HepG2 (cell line): ENCODE measurements around the gene ZIC2. TPM values are rescaled to one million over a fixed set of nuclear protein-coding genes. Genes with fewer than 3 reads are reported as not detected.

Experiments used
- CBX2 ChIP-seq, 2 experiments: fragments of 200-600 bp in 1 of 2; sonication (generic); formaldehyde crosslinking in 1 of 2; IDR thresholded peaks; 2 replicates each; pipeline versions ENCODE4 v1.7.0 to v1.8.1; 2018 to 2022; ENCODE audit warnings: low read depth in 2 of 2, low read length in 1 of 2, mild to moderate bottlenecking in 1 of 2, missing genetic modification reagents in 1 of 2
- CEBPG ChIP-seq: IDR thresholded peaks from 2 replicates; pipeline ENCODE4 v1.6.1; 2016
- ERF ChIP-seq: IDR thresholded peaks from 2 replicates; pipeline ENCODE4 v1.6.1; 2018; ENCODE audit warnings: missing biosample characterization, missing genetic modification reagents
- HHEX ChIP-seq: IDR thresholded peaks from 2 replicates; pipeline ENCODE4 v1.6.1; 2016; ENCODE audit warnings: control low read depth
- MED1 ChIP-seq: sonication (generic); formaldehyde crosslinking; IDR thresholded peaks from 2 replicates; pipeline ENCODE4 v1.4.0; 2020; ENCODE audit warnings: missing genetic modification reagents
- MEIS2 ChIP-seq: sonication (generic); formaldehyde crosslinking; IDR thresholded peaks from 2 replicates; pipeline ENCODE4 v1.9.0; 2021; ENCODE audit warnings: mild to moderate bottlenecking, missing genetic modification reagents
- SALL1 ChIP-seq: sonication (generic); formaldehyde crosslinking; IDR thresholded peaks from 2 replicates; pipeline ENCODE4 v1.8.0; 2022; ENCODE audit warnings: mild to moderate bottlenecking, missing genetic modification reagents
- TBP ChIP-seq: sonication (generic); formaldehyde crosslinking; IDR thresholded peaks from 2 replicates; pipeline ENCODE4 v1.5.0; 2020; ENCODE audit warnings: missing genetic modification reagents
- ZFX ChIP-seq: sonication (generic); formaldehyde crosslinking; IDR thresholded peaks from 2 replicates; pipeline ENCODE4 v1.4.0; 2020; ENCODE audit warnings: mild to moderate bottlenecking, low read depth, missing genetic modification reagents, moderate library complexity
- ZNF430 ChIP-seq: sonication (generic); formaldehyde crosslinking; IDR thresholded peaks from 2 replicates; pipeline ENCODE4 v1.9.0; 2021; ENCODE audit warnings: mild to moderate bottlenecking, missing genetic modification reagents
- polyA plus RNA-seq, 8 experiments: library from polyadenylated mRNA; depleted of rRNA in 3 of 8; stranded (reverse) in 7 of 8; unstranded in 1 of 8; fragments of >200 nt; fragmentation: Illumina TruSeq in 4 of 8; extraction: Trizol in 4 of 8; gene quantifications; 2 replicates each; pipeline versions ENCODE4 v1.2.1 to v1.2.3, GENCODE V29; 2011 to 2016; ENCODE audit warnings: low read depth in 4 of 8, missing spikeins in 1 of 8, mixed read lengths in 1 of 8; ENCODE audit not compliant: insufficient read depth in 1 of 8
- total RNA-seq, 5 experiments: library from RNA; depleted of rRNA; stranded (reverse); fragments of >200 nt; fragmentation: Illumina TruSeq; extraction: Trizol; gene quantifications; 2 replicates each; pipeline ENCODE4 v1.2.3, GENCODE V29; 2016; ENCODE audit warnings: low read depth in 1 of 5
- TF ChIP-seq, protein P1 (sequence below), 2 experiments: sonication (generic) in 1 of 2; formaldehyde crosslinking in 1 of 2; IDR thresholded peaks; 2 replicates each; pipeline versions ENCODE4 v1.4.0 to v1.6.1; 2018 to 2020; ENCODE audit warnings: missing genetic modification reagents in 2 of 2, borderline replicate concordance in 1 of 2, low read depth in 1 of 2, mild to moderate bottlenecking in 1 of 2, missing biosample characterization in 1 of 2
- TF ChIP-seq, protein P2 (sequence below): sonication (generic); formaldehyde crosslinking; IDR thresholded peaks from 2 replicates; pipeline ENCODE4 v1.4.0; 2020; ENCODE audit warnings: missing genetic modification reagents
- TF ChIP-seq, protein P3 (sequence below): IDR thresholded peaks from 2 replicates; pipeline ENCODE4 v1.4.0; 2020; ENCODE audit warnings: mild to moderate bottlenecking, missing genetic modification reagents
- TF ChIP-seq, protein P4 (sequence below): sonication (generic); formaldehyde crosslinking; IDR thresholded peaks from 2 replicates; pipeline ENCODE4 v1.8.0; 2022; ENCODE audit warnings: missing genetic modification reagents, mild to moderate bottlenecking, moderate library complexity, borderline replicate concordance
- TF ChIP-seq, protein P5 (sequence below): sonication (generic); formaldehyde crosslinking; IDR thresholded peaks from 2 replicates; pipeline ENCODE4 v1.8.0; 2022; ENCODE audit warnings: missing genetic modification reagents, mild to moderate bottlenecking, inconsistent platforms, borderline replicate concordance

Gene ZIC2
- total and polyA plus RNA-seq, 2 of the 13 experiments (the other 11 are each of a cell fraction or from before 2014, with no cell fraction given) = 0.13 TPM; not detected in 1

DNA sequence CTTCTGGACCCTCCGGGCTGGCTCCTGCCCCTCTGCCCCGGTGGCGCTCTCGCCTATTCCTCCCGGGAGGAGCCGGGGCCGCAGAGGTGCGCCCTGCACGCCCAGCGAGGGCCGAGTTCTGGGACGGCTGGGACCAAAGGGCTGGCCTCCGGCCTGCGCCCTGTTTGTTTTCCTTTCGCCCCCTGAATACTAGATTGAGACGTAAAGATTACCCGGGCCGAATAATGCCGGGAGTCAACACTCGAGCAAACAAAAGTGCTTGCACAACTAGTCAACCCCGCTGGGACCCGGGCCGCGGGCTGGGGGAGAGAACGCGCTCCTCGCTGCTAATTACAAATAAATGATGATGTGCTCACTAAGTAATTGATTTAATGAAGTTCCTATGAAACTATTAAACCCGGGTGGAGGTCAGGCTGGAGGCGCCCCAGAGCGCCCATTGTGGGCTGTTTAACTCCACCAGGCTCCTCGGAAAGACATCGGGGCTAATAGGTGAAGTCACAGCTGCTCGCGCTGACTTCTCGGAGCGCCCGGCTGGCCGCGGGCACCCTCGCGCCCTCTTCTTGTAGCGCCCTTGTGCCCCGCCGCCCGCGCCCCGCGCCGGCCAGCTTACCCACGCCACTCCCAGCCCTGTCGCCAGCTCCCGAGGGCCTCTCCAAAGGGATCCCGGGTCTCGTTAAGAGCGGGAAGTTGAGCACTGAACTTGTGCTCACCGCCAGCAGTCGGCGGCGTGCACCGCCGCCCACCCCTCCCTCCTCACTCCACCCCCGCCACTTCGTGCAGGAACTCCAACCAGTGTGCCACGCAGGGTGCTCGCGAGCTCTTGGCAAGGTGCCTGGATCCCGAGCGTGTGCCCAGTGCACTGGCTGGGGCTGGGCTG is 24.9 kb upstream of the ZIC2 start (continued):
- 0 out of 2 replicates have a peak, but pooled peaks have one; percentile 39 for TF ChIP-seq ERF (CRISPR knock-in tag)
- peak; percentile 68 for TF ChIP-seq SALL1 (CRISPR knock-in tag)
- TF ChIP-seq ZFX (CRISPR knock-in tag) = peak; percentile 60
- TF ChIP-seq, protein P1, sequence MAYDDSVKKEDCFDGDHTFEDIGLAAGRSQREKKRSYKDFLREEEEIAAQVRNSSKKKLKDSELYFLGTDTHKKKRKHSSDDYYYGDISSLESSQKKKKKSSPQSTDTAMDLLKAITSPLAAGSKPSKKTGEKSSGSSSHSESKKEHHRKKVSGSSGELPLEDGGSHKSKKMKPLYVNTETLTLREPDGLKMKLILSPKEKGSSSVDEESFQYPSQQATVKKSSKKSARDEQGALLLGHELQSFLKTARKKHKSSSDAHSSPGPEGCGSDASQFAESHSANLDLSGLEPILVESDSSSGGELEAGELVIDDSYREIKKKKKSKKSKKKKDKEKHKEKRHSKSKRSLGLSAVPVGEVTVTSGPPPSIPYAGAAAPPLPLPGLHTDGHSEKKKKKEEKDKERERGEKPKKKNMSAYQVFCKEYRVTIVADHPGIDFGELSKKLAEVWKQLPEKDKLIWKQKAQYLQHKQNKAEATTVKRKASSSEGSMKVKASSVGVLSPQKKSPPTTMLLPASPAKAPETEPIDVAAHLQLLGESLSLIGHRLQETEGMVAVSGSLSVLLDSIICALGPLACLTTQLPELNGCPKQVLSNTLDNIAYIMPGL (CRISPR knock-in tag; IDR thresholded peaks at IDR 0.05; ENCODE audit: borderline replicate concordance in 1 of 2, low read depth in 1 of 2) = 0 out of 4 replicates have a peak, but pooled peaks of 1 of the 2 experiments have one; percentile 39
- peak; percentile 54; the same call in 1 of the 2 replicates for TF ChIP-seq MED1
- TF ChIP-seq MEIS2 = peak; percentile 62; the same call in 1 of the 2 replicates
- TF ChIP-seq, protein P2, sequence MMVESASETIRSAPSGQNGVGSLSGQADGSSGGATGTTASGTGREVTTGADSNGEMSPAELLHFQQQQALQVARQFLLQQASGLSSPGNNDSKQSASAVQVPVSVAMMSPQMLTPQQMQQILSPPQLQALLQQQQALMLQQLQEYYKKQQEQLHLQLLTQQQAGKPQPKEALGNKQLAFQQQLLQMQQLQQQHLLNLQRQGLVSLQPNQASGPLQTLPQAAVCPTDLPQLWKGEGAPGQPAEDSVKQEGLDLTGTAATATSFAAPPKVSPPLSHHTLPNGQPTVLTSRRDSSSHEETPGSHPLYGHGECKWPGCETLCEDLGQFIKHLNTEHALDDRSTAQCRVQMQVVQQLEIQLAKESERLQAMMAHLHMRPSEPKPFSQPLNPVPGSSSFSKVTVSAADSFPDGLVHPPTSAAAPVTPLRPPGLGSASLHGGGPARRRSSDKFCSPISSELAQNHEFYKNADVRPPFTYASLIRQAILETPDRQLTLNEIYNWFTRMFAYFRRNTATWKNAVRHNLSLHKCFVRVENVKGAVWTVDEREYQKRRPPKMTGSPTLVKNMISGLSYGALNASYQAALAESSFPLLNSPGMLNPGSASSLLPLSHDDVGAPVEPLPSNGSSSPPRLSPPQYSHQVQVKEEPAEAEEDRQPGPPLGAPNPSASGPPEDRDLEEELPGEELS (CRISPR knock-in tag) = peak; percentile 95
- TF ChIP-seq ZNF430 (CRISPR knock-in tag) = no peak
- no peak for TF ChIP-seq CBX2 (IDR thresholded peaks at IDR 0.05; ENCODE audit: low read depth, low read length)
- TF ChIP-seq CBX2 (CRISPR knock-in tag; IDR thresholded peaks at IDR 0.05; ENCODE audit: low read depth) = 0 out of 2 replicates have a peak, but pooled peaks have one; percentile 27
- TF ChIP-seq TBP (CRISPR knock-in tag) = no peak
- peak; percentile 96 for TF ChIP-seq HHEX (CRISPR knock-in tag)
- TF ChIP-seq, protein P3, sequence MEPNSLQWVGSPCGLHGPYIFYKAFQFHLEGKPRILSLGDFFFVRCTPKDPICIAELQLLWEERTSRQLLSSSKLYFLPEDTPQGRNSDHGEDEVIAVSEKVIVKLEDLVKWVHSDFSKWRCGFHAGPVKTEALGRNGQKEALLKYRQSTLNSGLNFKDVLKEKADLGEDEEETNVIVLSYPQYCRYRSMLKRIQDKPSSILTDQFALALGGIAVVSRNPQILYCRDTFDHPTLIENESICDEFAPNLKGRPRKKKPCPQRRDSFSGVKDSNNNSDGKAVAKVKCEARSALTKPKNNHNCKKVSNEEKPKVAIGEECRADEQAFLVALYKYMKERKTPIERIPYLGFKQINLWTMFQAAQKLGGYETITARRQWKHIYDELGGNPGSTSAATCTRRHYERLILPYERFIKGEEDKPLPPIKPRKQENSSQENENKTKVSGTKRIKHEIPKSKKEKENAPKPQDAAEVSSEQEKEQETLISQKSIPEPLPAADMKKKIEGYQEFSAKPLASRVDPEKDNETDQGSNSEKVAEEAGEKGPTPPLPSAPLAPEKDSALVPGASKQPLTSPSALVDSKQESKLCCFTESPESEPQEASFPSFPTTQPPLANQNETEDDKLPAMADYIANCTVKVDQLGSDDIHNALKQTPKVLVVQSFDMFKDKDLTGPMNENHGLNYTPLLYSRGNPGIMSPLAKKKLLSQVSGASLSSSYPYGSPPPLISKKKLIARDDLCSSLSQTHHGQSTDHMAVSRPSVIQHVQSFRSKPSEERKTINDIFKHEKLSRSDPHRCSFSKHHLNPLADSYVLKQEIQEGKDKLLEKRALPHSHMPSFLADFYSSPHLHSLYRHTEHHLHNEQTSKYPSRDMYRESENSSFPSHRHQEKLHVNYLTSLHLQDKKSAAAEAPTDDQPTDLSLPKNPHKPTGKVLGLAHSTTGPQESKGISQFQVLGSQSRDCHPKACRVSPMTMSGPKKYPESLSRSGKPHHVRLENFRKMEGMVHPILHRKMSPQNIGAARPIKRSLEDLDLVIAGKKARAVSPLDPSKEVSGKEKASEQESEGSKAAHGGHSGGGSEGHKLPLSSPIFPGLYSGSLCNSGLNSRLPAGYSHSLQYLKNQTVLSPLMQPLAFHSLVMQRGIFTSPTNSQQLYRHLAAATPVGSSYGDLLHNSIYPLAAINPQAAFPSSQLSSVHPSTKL (CRISPR knock-in tag) = peak; percentile 85
- peak; percentile 74 for TF ChIP-seq CEBPG (CRISPR knock-in tag)
- TF ChIP-seq, protein P4, sequence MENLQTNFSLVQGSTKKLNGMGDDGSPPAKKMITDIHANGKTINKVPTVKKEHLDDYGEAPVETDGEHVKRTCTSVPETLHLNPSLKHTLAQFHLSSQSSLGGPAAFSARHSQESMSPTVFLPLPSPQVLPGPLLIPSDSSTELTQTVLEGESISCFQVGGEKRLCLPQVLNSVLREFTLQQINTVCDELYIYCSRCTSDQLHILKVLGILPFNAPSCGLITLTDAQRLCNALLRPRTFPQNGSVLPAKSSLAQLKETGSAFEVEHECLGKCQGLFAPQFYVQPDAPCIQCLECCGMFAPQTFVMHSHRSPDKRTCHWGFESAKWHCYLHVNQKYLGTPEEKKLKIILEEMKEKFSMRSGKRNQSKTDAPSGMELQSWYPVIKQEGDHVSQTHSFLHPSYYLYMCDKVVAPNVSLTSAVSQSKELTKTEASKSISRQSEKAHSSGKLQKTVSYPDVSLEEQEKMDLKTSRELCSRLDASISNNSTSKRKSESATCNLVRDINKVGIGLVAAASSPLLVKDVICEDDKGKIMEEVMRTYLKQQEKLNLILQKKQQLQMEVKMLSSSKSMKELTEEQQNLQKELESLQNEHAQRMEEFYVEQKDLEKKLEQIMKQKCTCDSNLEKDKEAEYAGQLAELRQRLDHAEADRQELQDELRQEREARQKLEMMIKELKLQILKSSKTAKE = peak; percentile 69; the same call in 1 of the 2 replicates
- TF ChIP-seq, protein P5, sequence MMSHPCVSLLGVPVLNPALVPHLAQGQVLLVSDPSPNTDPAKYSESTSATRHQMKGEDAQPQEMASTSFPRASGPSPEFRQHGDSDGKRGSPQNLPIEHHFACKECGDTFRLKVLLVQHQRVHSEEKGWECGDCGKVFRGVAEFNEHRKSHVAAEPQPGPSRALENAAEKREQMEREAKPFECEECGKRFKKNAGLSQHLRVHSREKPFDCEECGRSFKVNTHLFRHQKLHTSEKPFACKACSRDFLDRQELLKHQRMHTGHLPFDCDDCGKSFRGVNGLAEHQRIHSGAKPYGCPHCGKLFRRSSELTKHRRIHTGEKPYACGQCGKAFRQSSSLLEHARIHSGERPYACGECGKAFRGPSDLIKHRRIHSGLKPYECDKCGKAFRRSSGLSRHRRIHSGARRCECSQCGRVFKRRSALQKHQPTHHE (CRISPR knock-in tag) = 0 out of 2 replicates have a peak, but pooled peaks have one; percentile 32
